Activated CD4-positive, alpha-beta T cell treated with anti-CD3 and anti-CD28 coated beads, Interleukin-2, amount 50 U/mL, for 24 hours (primary cell): Measurements from ENCODE around the gene IPPK.
"Not testable (repeated sequence)": the region's sequence is repeated elsewhere in the genome, so short reads cannot be mapped to it uniquely, and the experiment has no call there.

Experiments used
- DNase-seq, 2 donors: peaks; one replicate each; pipeline ENCODE4 v3.0.0-alpha.2; 2020; ENCODE audit warnings: low read depth in 1 of 2, low spot score in 1 of 2

IPPK gene

DNA sequence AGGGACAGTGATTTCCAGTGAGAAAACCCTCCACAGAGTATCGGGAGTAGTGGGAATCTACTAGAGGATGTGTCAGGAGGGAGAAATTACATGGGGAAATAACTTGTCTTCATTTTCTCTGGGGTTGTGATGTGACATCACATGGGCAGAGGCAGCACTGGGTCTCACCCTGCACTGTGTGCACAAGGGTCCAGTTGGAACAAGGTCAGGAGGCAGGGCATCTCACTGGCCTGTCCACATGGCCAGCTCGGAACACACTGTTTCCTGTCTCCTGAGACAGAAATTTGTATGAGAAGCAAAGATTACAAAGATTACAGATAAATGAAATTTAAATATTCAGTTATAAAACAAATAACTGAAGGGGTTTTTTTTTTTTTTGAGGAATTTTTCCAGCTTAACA lies 71.5 kb downstream of the IPPK start:
- no peak for DNase-seq

GRCh38 chr9:92595930-92596329 lies 74.0 kb downstream of the IPPK start:
- no peak for DNase-seq

DNA sequence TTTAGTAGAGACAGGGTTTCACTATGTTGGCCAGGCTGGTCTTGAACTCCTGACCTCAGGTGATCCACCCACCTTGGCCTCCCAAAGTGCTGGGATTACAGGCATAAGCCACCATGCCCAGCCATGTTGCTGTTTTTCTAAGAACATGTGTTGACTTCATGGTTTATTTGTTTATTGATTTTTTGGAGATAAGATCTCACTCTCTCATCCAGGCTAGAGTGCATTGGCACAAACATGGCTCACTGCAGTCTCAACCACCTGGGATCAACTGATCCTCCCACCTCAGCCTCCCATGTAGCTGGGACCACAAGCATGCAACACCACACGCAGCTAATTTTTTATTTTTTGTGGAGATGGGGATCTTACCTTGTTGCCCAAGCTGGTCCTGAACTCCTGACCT lies 74.9 kb downstream of the IPPK start:
- not testable (repeated sequence) for DNase-seq

- DNase-seq, result no peak
These were observed 76.7 kb downstream of the IPPK start for GRCh38 chr9:92592946-92593861.

DNA sequence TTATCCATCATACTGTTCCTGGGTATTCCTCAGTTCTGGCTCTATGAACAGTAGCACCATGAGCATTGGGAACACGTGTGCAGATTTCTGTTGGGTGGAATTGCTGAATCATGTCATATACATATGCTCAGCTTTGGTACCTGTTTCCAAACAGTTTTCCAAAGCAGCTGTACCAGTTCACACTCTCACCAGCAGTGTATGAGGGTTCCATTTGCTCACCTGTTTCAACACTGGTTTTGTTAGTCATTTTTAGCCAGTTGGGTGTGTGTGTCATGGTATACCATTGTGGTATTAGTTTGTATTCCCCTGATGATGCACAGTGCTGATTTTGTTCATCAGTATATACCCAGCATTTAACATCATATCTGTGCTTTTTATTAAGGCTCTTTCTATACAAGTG lies 77.4 kb downstream of the IPPK start:
- DNase-seq, result no peak

DNA sequence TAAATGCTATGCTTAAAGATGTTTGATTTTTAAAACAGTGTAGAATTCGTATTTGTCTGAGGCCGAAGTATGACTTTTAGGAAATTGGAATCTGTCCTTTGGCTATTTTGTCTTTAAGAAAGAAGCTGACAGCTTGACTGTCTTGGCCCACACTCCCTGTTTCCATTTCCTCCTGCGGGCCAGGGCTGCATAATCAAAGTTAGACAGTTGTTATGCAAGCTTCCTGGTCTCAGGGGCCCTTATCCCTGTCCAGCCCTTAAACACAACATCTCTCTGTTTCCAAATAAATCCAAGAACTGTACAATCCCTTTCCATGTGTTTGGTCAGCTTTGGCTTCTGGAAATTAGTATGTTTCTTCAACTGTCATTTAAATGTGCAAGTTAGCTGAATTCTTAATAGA lies 79.6 kb downstream of the IPPK start:
- no peak for DNase-seq

GRCh38 chr9:92589923-92590322 lies 80.0 kb downstream of the IPPK start:
- DNase-seq, result no peak

GRCh38 chr9:92576175-92576574 lies 93.8 kb downstream of the IPPK start:
- no peak for DNase-seq

DNA sequence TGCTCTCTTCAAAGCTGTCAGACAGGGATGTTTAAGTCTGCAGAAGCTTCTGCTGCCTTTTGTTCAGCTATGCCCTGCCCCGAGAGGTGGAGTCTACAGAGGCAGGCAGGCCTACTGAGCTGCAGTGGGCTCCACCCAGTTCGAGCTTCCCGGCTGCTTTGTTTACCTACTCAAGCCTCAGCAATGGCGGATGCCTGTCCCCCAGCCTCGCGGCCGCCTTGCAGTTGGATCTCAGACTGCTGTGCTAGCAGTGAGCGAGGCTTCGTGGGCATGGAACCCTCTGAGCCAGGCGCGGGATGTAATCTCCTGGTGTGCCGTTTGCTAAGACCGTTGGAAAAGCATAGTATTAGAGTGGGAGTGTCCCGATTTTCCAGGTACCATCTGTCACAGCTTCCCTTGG lies 96.3 kb downstream of the IPPK start:
- DNase-seq, result not testable (repeated sequence)

- DNase-seq, result not testable (repeated sequence)
These were observed 98.1 kb downstream of the IPPK start for GRCh38 chr9:92571871-92572270.

DNA sequence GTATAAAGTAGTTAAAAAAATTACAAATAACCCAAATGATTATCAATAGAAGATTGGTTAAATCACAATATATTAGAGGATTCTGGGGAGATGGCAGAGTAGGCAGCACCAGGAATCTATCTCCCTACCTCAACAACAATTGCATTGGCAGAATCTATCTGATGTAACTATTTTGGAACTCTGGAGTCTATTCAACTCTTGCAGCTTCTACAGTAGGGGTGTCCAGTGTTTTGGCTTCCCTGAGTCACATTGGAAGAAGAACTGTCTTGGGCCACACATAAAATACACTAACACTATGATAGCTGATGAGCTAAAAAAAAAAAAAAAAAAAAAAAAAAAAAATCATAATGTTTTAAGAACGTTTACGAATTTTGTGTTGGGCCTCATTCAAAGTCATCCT lies 104.9 kb downstream of the IPPK start:
- no peak for DNase-seq

DNA sequence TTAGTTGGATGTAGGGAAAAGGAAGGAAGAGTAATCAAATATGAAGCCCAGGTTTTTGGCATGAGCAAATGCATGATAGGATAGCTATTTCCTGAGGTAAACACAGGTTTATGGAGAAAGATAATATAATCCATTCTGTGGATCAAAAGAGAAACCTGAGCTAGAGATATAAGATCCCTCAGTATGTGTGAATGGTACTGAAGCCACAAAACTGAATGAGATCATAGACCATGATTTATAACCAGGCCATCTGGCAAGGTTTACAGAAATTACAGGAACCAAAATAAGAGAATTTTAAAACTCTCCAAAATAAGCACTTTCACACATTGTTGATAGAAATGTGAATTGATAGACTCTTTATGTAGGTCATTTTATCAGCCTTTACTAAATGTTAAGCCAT lies 105.4 kb downstream of the IPPK start:
- no peak for DNase-seq
